ENCODE measurements around the gene LEFTY1.

DNA sequence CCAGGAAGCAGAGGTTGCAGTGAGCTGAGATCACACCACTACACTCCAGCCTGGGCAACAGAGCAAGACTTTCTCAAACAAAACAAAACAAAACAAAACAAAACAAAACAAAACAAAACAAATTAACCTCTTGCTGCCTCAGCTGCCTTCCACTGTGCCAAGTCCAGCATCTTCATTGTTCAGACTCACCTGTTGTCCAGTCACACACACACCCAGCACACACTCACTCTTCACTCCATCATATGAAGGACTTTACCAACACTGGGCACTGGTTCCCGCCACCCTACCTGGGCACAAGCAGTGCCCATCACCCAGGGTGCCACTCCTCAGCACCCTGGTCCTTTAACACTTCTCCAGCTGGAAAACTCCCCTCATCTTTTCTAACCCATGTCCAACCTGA is 20.5 kb upstream of the LEFTY1 start:
- TF ChIP-seq POLR2A (IDR thresholded peaks at IDR 0.05) (no peak), CTCF (IDR thresholded peaks at IDR 0.05) (no peak)

Data from Peyer's patch (tissue), 4 donors.